Fibroblast of the aortic adventitia (primary cell): ENCODE results near the gene FLYWCH1. TPM values are rescaled to one million over a fixed set of nuclear protein-coding genes. Genes with fewer than 3 reads are reported as not detected.
A peak's percentile ranks its signal among the peaks of the same experiment; 100 is the strongest.
"Not testable (repeated sequence)": the region's sequence is repeated elsewhere in the genome, so short reads cannot be mapped to it uniquely, and the experiment has no call there.

ENCODE experiments used
- DNase-seq: peaks from one replicate; pipeline ENCODE4 v3.0.0-alpha.2; 2010; ENCODE audit warnings: low read depth
- H3K4me3 ChIP-seq: 2 replicates; pipeline ENCODE4 v1.5.1; 2011; ENCODE audit warnings: low read depth, mild to moderate bottlenecking, control low read depth, low read length, moderate library complexity
- total RNA-seq: library from RNA; depleted of rRNA; stranded (reverse); fragments of >200 nt; gene quantifications from 2 replicates; pipeline ENCODE4 v1.2.3, GENCODE V29; 2012; ENCODE audit warnings: low replicate concordance
- TF ChIP-seq, protein P1 (sequence below): IDR thresholded peaks from 2 replicates; pipeline ENCODE4 v1.5.1; 2011; ENCODE audit warnings: mild to moderate bottlenecking, low read length, control low read depth, inconsistent platforms; ENCODE audit not compliant: insufficient read depth

FLYWCH1 gene
- total RNA-seq, 1 donor, result 37.4 TPM

- peak; percentile 99 for DNase-seq
- TF ChIP-seq, protein P1, sequence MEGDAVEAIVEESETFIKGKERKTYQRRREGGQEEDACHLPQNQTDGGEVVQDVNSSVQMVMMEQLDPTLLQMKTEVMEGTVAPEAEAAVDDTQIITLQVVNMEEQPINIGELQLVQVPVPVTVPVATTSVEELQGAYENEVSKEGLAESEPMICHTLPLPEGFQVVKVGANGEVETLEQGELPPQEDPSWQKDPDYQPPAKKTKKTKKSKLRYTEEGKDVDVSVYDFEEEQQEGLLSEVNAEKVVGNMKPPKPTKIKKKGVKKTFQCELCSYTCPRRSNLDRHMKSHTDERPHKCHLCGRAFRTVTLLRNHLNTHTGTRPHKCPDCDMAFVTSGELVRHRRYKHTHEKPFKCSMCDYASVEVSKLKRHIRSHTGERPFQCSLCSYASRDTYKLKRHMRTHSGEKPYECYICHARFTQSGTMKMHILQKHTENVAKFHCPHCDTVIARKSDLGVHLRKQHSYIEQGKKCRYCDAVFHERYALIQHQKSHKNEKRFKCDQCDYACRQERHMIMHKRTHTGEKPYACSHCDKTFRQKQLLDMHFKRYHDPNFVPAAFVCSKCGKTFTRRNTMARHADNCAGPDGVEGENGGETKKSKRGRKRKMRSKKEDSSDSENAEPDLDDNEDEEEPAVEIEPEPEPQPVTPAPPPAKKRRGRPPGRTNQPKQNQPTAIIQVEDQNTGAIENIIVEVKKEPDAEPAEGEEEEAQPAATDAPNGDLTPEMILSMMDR, result no peak
- H3K4me3 ChIP-seq, result peak overlapping the region; percentile 81
These were observed 6.3 kb upstream of the FLYWCH1 start for GRCh38 chr16:2905241-2905987.

GRCh38 chr16:2905988-2906387, 5.7 kb upstream of the FLYWCH1 start:
- TF ChIP-seq, protein P1, result no peak

GRCh38 chr16:2907084-2907753, 4.5 kb upstream of the FLYWCH1 start:
- not testable (repeated sequence) for H3K4me3 ChIP-seq
- peak; percentile 31 for DNase-seq
- TF ChIP-seq, protein P1, result peak; percentile 61

More at GRCh38 chr16:2905988-2906387, 5.7 kb upstream of the FLYWCH1 start:
- H3K4me3 ChIP-seq, result no peak overlapping the region
- no peak for DNase-seq

DNA sequence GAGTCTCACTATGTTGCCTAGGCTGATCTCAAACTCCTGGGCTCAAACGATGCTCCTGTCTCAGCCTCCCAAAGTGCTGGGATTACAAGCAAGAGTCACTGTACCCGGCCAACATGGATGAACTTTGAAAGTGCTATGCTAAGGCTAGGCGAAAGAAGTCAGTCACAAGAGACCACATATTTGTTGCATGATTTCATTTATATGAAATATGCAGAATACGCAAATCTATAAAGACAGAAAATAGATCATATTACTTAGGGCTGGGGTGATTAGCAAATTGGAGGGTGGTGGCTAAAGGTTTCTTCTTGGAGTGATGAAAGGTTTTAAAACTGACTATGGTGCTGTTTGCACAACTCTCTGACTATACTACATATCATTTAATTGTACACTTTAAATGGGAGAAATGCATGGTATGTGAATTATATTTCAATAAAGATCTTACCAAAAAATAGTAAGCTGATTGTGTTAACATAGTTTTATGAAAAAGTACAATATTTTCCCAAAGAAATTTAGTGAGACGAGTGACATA, 1.2 kb upstream of the FLYWCH1 start:
- H3K4me3 ChIP-seq, result no peak overlapping the region
- peak; percentile 60 for DNase-seq
- TF ChIP-seq, protein P1, result no peak

- peak; percentile 82 for DNase-seq
- TF ChIP-seq, protein P1, result no peak
- peak overlapping the region; percentile 86 for H3K4me3 ChIP-seq
These were observed 834 bp downstream of the FLYWCH1 start for GRCh38 chr16:2912330-2913199.

DNA sequence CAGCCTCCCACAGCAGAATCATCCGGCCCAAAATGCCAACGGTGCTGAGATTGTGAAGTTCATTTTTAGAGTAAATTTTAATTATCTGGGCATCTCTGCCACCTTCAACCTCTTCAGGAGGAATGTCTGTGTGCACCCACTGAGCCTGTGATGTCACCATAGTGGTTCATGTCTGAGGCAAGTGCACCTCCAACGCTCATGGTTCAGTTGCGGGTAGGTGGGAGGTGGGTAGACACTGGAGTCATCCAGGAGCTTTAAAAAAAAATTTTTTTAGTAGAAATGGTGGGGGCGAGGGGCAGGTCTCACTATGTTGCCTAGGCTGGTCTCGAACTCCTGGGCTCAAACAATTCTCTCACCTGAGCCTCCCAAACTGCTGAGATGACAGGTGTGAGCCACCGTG, 1.9 kb downstream of the FLYWCH1 start:
- TF ChIP-seq, protein P1, result no peak
- H3K4me3 ChIP-seq, result peak overlapping the region; percentile 86
- DNase-seq, result no peak
